Mucosa of descending colon (tissue), 3 donors: ENCODE results near the gene CD9. TPM values are rescaled to one million over a fixed set of nuclear protein-coding genes. Genes with fewer than 3 reads are reported as not detected.

Experiments
- ATAC-seq: fragments of 200-7000 bp; cut with Tn5 transposase; one replicate; pipeline ENCODE4 v1.9.1; 2020; ENCODE audit warnings: mild to moderate bottlenecking, moderate library complexity
- DNase-seq, 3 donors: peaks; one replicate each; pipeline ENCODE4 v3.0.0-alpha.2; 2020
- H3K36me3 ChIP-seq: fragments of 200-600 bp; one replicate; pipeline ENCODE4 v1.8.0; 2021; ENCODE audit warnings: low read depth, mild to moderate bottlenecking
- H3K4me1 ChIP-seq: fragments of 200-600 bp; one replicate; pipeline ENCODE4 v1.8.0; 2021; ENCODE audit warnings: low read depth, mild to moderate bottlenecking
- H3K4me3 ChIP-seq: fragments of 200-600 bp; one replicate; pipeline ENCODE4 v1.8.0; 2021; ENCODE audit warnings: mild to moderate bottlenecking
- H3K9me3 ChIP-seq: fragments of 200-600 bp; one replicate; pipeline ENCODE4 v1.8.0; 2021; ENCODE audit warnings: mild to moderate bottlenecking
- intact Hi-C, 2 donors: fragments of 100-400 bp; cut with DNase I in 1 of 2; cut with micrococcal nuclease in 1 of 2; formaldehyde crosslinking; loops; one replicate each; pipeline versions ENCODE4 v1.11.0 to v1.11.1; 2022; cut with DNase I, micrococcal nuclease
- total RNA-seq, 3 donors: library from RNA; stranded (reverse); fragmentation: NEBNext Ultra II Directional in 2 of 3; extraction: Animal tissue kit (Norgen Biotek cat#: 25700) in 2 of 3; gene quantifications; one replicate each; pipeline versions ENCODE4 v1.2.1 to v1.2.4, GENCODE V29; 2021 to 2023
- TF ChIP-seq, protein P1 (sequence below): fragments of 200-600 bp; IDR thresholded peaks from one replicate; pipeline ENCODE4 v1.8.0; 2022; ENCODE audit warnings: antibody characterized with exemption, mild to moderate bottlenecking
- donor health status: DM: no; HTN: no; CAD: no; lungs with moderate emphysema.
- donor health status: DM: no; HTN: no; CAD: no.
- donor health status: DM: no; HTN: yes; CAD: no.

The CD9 gene
- total RNA-seq, 3 donors from 2014 or later = 452 to 723 (median 672) TPM

DNA sequence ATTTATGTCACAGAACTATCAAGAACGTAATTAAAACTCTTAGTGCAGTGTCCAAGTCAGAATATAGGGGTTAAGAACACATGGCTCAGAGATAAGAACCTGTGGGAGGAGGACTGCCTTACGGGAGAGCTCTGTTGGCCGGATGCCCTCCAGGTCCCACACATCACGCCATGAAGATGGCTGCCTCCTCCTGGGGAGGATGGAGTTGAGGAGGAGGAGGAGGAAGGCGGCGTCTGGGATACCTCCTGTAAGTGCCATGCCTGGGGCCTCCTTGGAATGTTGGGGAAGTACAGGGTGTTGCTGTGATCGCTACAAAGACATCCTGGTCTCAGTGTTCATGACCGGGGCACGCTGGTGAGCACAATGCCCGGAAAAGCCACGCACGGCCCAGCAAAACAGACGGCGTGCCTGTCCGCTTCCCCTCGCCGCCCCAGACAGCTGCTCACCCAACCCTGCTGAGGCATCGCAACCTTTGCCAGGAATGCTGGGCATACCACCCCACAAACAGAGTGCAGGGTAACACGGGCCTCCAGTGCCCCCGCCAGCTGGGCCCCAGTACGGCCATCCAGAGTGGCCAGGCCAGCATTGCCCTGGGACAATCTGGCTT is 28.7 kb upstream of the CD9 start:
- H3K36me3 ChIP-seq = no peaks in the 10 kb centered on the region
- no peak for DNase-seq
- no peaks in the 10 kb centered on the region for H3K9me3 ChIP-seq
- no peak overlapping the region for H3K4me3 ChIP-seq
- peaks cover 2% of the 10 kb centered on the region for H3K4me1 ChIP-seq
- TF ChIP-seq, protein P1, sequence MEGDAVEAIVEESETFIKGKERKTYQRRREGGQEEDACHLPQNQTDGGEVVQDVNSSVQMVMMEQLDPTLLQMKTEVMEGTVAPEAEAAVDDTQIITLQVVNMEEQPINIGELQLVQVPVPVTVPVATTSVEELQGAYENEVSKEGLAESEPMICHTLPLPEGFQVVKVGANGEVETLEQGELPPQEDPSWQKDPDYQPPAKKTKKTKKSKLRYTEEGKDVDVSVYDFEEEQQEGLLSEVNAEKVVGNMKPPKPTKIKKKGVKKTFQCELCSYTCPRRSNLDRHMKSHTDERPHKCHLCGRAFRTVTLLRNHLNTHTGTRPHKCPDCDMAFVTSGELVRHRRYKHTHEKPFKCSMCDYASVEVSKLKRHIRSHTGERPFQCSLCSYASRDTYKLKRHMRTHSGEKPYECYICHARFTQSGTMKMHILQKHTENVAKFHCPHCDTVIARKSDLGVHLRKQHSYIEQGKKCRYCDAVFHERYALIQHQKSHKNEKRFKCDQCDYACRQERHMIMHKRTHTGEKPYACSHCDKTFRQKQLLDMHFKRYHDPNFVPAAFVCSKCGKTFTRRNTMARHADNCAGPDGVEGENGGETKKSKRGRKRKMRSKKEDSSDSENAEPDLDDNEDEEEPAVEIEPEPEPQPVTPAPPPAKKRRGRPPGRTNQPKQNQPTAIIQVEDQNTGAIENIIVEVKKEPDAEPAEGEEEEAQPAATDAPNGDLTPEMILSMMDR = no peak
- ATAC-seq = peak; percentile 10
- intact Hi-C loops = no loop called here

DNA sequence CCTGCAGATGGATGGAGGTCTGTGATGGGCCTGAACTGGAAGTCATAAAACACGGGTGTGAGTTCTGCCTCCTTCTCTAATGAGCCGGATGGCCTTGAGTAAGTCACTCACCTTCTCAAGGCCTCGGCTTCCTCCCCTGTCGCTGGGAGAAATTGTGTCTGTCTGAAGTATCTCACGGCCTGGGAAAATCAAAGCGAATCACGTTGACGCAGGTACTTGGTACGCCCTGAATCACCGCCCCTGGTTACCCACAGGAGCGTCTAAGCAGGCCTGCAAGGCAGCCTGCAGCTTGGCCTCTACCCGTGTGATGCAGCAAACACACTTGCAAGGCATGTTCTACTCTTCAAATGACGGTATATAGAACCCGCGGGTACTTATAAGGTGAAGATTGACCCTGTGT is 28.1 kb upstream of the CD9 start:
- TF ChIP-seq, protein P1 = no peak
- intact Hi-C loops = no loop called here
- DNase-seq (no peak), ATAC-seq (no peak)
- H3K4me1 ChIP-seq = peaks cover 2% of the 10 kb centered on the region
- no peaks in the 10 kb centered on the region for H3K9me3 ChIP-seq
- H3K4me3 ChIP-seq = no peak overlapping the region
- no peaks in the 10 kb centered on the region for H3K36me3 ChIP-seq

DNA sequence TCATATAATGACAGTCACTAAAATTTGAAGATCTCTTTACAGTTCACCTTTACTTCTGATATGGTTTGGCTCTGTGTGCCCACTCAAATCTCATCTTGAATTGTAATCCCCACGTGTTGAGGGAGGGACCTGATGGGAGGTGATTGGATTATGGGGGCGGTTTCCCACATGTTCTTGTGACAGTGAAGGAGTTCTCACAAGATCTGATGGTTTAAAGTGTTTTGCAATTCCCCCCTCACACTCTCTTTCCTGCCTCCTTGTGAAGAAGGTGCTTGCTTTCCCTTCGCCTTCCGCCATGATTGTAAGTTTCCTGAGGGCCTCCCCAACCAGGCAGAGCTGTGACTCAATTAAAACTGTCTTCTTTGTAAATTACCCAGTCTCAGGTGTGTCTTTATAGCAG is 27.3 kb upstream of the CD9 start:
- TF ChIP-seq, protein P1 = no peak
- ATAC-seq = no peak
- H3K4me1 ChIP-seq = no peaks in the 10 kb centered on the region
- no peak for DNase-seq
- H3K9me3 ChIP-seq = no peaks in the 10 kb centered on the region
- H3K4me3 ChIP-seq = no peak overlapping the region
- H3K36me3 ChIP-seq = no peaks in the 10 kb centered on the region
- intact Hi-C loops = no loop called here

DNA sequence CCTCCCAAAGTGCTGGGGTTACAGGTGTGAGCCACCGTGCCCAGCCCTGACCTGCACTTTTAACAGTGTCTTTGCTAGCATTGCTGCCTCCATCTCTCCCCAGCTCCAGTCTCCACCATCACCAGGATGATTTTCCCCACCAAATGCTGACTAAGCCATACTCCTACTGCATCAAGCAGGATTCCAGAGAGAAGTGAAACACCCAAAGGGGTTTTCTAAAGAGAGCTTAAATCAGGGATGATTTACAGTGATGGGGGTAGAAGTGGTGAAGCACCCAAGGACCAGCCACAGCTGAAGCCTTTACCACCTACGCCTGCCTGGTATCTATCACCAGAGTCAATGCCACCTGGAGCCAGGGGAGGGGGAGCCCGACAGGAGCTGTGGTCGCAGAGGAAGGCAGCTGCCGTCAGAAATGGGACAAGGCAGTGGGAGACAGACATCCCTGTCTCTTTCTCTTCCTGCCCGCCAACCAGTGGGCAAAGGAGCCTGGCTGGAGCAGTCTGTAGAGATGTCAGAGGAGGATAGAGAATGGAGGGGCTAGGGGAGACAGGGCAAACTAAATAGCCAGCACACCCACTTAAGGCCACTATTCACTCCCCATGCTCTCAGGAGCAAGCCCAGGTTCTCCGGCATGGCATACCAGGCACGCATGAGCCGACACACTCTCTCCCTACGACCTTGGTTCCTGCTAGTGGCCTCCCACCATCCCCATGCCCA is 22.4 kb upstream of the CD9 start:
- no peak for DNase-seq
- Histone ChIP-seq H3K9me3 (no peaks in the 10 kb centered on the region), H3K36me3 (no peaks in the 10 kb centered on the region), H3K4me3 (no peak overlapping the region), H3K4me1 (peaks cover 14% of the 10 kb centered on the region)
- intact Hi-C loops = no loop called here
- ATAC-seq = no peak
- TF ChIP-seq, protein P1 = no peak

DNA sequence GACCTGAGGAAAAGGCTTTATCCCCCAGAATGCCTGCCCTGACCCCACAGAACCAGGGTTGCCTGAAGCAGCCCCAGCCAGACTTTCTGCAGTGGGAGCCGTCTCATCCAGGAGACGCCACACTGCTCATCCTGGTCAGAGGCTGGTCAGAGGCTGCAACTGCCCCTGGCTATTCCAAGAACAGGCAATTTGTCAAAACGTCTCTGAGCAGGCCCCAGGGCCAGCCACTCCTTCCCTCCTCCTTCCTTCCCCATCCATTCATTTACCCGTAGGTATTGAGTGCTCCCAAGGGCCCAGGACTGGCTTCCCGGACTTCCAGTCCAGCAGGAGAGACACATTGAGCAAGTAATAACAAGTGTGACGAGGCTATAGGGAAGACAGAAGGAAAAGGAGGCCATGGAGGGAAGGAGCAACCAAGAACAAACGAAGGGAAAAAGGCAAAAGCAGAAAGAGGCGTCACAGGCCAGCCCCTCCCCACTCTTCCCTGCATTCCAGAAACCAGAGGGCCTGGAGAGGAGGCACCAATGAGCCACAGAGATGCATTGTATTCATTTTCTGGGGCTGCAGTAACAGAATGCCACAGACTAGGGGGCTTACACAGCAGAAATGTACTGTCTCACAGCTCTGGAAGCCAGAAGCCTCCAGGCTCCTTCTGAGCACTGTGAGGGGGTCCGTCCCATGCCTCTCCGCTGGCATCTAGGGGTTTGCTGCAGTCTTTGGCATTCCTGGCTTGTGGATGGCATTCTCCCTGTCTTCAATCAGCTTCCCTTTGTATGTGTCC is 21.0 kb upstream of the CD9 start:
- DNase-seq (no peak), ATAC-seq (no peak)
- Histone ChIP-seq H3K4me3 (no peak overlapping the region), H3K36me3 (no peaks in the 10 kb centered on the region), H3K9me3 (no peaks in the 10 kb centered on the region), H3K4me1 (peaks cover 23% of the 10 kb centered on the region)
- intact Hi-C loops = no loop called here
- TF ChIP-seq, protein P1 = no peak
